Nephron (organoid): ENCODE measurements around the gene FAAP24.
"Not testable (repeated sequence)": the region's sequence is repeated elsewhere in the genome, so short reads cannot be mapped to it uniquely, and the experiment has no call there.

Experiments used
- H3K27ac Mint-ChIP-seq, 3 experiments: 2 replicates each; pipeline ENCODE4 v1.8.0; 2020; ENCODE audit warnings: mixed read lengths in 3 of 3, mild to moderate bottlenecking in 2 of 3, moderate library complexity in 1 of 3
- H3K27me3 Mint-ChIP-seq: 2 replicates; pipeline ENCODE4 v1.8.0; 2021; ENCODE audit warnings: low read depth, mild to moderate bottlenecking, moderate library complexity, mixed read lengths
- H3K36me3 Mint-ChIP-seq: 2 replicates; pipeline ENCODE4 v1.8.0; 2020; ENCODE audit warnings: low read depth, mixed read lengths
- H3K4me1 Mint-ChIP-seq: 2 replicates; pipeline ENCODE4 v1.8.0; 2020; ENCODE audit warnings: mixed read lengths
- H3K4me3 Mint-ChIP-seq, 3 experiments: 2 replicates each; pipeline ENCODE4 v1.8.0; 2020; ENCODE audit warnings: mild to moderate bottlenecking in 3 of 3, mixed read lengths in 3 of 3, moderate library complexity in 2 of 3
- H3K9me3 Mint-ChIP-seq: 2 replicates; pipeline ENCODE4 v1.8.0; 2020; ENCODE audit warnings: mixed read lengths
- TF ChIP-seq, protein P1 (sequence below), 3 experiments: fragments of 200-600 bp; sonication (generic); IDR thresholded peaks; one replicate each; pipeline ENCODE4 v1.5.0; 2021; ENCODE audit warnings: antibody characterized with exemption in 3 of 3; ENCODE audit not compliant: unreplicated experiment in 3 of 3

The FAAP24 gene

DNA sequence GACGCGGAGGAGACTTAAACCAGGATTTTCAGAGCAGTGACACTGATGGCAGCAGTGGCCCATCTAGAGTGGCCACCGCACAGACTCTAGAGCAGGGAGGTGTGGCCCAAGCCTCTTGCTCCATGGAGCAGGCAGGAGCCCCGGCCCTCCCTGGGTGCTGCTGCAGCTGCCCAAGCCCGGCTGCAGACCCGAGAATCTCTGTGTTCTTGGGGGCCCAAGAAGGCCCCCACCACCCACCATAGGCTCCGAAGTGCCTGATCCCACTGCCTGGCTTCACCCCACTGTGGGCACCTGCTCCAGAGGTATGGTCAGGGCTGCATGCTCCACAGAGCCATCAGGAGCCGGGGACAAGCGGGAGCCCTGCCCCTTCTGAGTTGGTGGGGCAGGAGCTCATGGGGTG is 36.4 kb upstream of the FAAP24 start:
- TF ChIP-seq, protein P1, sequence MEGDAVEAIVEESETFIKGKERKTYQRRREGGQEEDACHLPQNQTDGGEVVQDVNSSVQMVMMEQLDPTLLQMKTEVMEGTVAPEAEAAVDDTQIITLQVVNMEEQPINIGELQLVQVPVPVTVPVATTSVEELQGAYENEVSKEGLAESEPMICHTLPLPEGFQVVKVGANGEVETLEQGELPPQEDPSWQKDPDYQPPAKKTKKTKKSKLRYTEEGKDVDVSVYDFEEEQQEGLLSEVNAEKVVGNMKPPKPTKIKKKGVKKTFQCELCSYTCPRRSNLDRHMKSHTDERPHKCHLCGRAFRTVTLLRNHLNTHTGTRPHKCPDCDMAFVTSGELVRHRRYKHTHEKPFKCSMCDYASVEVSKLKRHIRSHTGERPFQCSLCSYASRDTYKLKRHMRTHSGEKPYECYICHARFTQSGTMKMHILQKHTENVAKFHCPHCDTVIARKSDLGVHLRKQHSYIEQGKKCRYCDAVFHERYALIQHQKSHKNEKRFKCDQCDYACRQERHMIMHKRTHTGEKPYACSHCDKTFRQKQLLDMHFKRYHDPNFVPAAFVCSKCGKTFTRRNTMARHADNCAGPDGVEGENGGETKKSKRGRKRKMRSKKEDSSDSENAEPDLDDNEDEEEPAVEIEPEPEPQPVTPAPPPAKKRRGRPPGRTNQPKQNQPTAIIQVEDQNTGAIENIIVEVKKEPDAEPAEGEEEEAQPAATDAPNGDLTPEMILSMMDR (IDR thresholded peaks at IDR 0.05; ENCODE audit: unreplicated experiment in 3 of 3): no peak
- no peak overlapping the region for H3K27ac Mint-ChIP-seq
- no peak overlapping the region for H3K4me3 Mint-ChIP-seq
- no peaks in the 10 kb centered on the region for H3K9me3 Mint-ChIP-seq
- H3K4me1 Mint-ChIP-seq: no peaks in the 10 kb centered on the region
- no peaks in the 10 kb centered on the region for H3K27me3 Mint-ChIP-seq
- peaks cover 60% of the 10 kb centered on the region for H3K36me3 Mint-ChIP-seq

DNA sequence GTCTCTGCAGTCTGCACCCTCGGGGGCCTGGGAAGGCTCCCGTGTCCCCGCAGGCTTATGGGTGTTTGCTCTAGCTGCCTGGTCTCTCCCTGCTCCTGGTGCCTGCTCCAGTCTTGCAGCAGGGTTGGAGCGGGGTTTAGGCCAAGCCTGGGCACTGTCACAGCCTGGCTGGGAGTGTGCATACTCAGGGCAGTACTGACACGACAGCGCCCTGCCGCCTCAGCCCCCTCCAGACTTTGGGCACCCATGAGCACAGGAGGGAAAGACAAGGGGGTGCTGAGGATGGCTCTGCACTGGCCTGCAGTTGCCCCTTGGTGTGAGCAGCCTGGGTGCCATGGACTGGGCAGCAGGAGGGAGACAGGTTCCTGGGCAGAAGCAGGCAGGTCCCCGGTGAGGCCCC is 36.0 kb upstream of the FAAP24 start:
- Mint-ChIP-seq H3K36me3 (peaks cover 56% of the 10 kb centered on the region), H3K4me1 (no peaks in the 10 kb centered on the region), H3K4me3 (no peak overlapping the region), H3K27me3 (no peaks in the 10 kb centered on the region), H3K27ac (no peak overlapping the region), H3K9me3 (no peaks in the 10 kb centered on the region)
- TF ChIP-seq, protein P1 (IDR thresholded peaks at IDR 0.05; ENCODE audit: unreplicated experiment in 3 of 3): no peak

- H3K36me3 Mint-ChIP-seq: peaks cover 56% of the 10 kb centered on the region
- H3K4me1 Mint-ChIP-seq, H3K27me3 Mint-ChIP-seq, H3K27ac Mint-ChIP-seq, H3K9me3 Mint-ChIP-seq, H3K4me3 Mint-ChIP-seq: not testable (repeated sequence)
These were observed 30.8 kb upstream of the FAAP24 start for GRCh38 chr19:32941273-32941672.

- no peak overlapping the region for H3K4me3 Mint-ChIP-seq
- no peak overlapping the region for H3K27ac Mint-ChIP-seq
- no peaks in the 10 kb centered on the region for H3K4me1 Mint-ChIP-seq
- H3K27me3 Mint-ChIP-seq: peaks cover 3% of the 10 kb centered on the region
- TF ChIP-seq, protein P1 (IDR thresholded peaks at IDR 0.05; ENCODE audit: unreplicated experiment in 3 of 3): no peak
- no peaks in the 10 kb centered on the region for H3K9me3 Mint-ChIP-seq
- H3K36me3 Mint-ChIP-seq: peaks cover 68% of the 10 kb centered on the region
These were observed 26.8 kb upstream of the FAAP24 start for GRCh38 chr19:32945260-32945659.

- Mint-ChIP-seq H3K9me3 (no peaks in the 10 kb centered on the region), H3K4me1 (peaks cover 7% of the 10 kb centered on the region), H3K27ac (no peak overlapping the region), H3K27me3 (no peaks in the 10 kb centered on the region), H3K4me3 (no peak overlapping the region), H3K36me3 (peaks cover 47% of the 10 kb centered on the region)
- TF ChIP-seq, protein P1 (IDR thresholded peaks at IDR 0.05; ENCODE audit: unreplicated experiment in 3 of 3): no peak
These were observed 5.3 kb upstream of the FAAP24 start for GRCh38 chr19:32966750-32967149.

GRCh38 chr19:32969549-32969948 is 2.5 kb upstream of the FAAP24 start:
- no peaks in the 10 kb centered on the region for H3K9me3 Mint-ChIP-seq
- H3K4me1 Mint-ChIP-seq: peaks cover 11% of the 10 kb centered on the region
- no peaks in the 10 kb centered on the region for H3K27me3 Mint-ChIP-seq
- peaks cover 25% of the 10 kb centered on the region for H3K36me3 Mint-ChIP-seq
- H3K4me3 Mint-ChIP-seq: peak overlapping the region; percentile 65 to 75 (median 69)
- TF ChIP-seq, protein P1 (IDR thresholded peaks at IDR 0.05; ENCODE audit: unreplicated experiment in 3 of 3): no peak
- H3K27ac Mint-ChIP-seq: no peak overlapping the region
